ENCODE results near the gene TSPAN2. TPM values are rescaled to one million over a fixed set of nuclear protein-coding genes. Genes with fewer than 3 reads are reported as not detected.

The TSPAN2 gene
- total and polyA plus RNA-seq, 4 donors = 0.13 to 1.5 (median 0.30) TPM

- Histone ChIP-seq H3K36me3 (ENCODE audit: control insufficient read depth in 4 of 4, insufficient read depth in 3 of 4, low read depth in 1 of 4, low read length in 3 of 4) (no peaks in the 10 kb centered on the region), H3K27ac (ENCODE audit: low read depth in 1 of 2, low read length in 2 of 2) (no peak overlapping the region), H3K4me1 (ENCODE audit: control insufficient read depth in 4 of 4, insufficient read depth in 4 of 4, low read length in 3 of 4) (no peaks in the 10 kb centered on the region), H3K9me3 (ENCODE audit: control insufficient read depth in 4 of 4, low read length in 3 of 4) (peaks cover 2 to 12% (median 6%) of the 10 kb centered on the region in 4 donors), H3K4me3 (ENCODE audit: low read depth in 1 of 3, low read length in 3 of 3) (no peak overlapping the region), H3K27me3 (ENCODE audit: control insufficient read depth in 4 of 4, insufficient read depth in 4 of 4, low read length in 3 of 4) (peaks cover 0 to 9% (median 0%) of the 10 kb centered on the region in 4 donors), H3K9ac (ENCODE audit: low read depth in 1 of 2, low read length in 2 of 2) (no peak overlapping the region)
- 94% methylated on average over 4 of the region's 4 CpGs for WGBS
- no peak for DNase-seq (ENCODE audit: low spot score)
- TF ChIP-seq MAX (IDR thresholded peaks at IDR 0.05) = no peak
- no peak for TF ChIP-seq JUND (IDR thresholded peaks at IDR 0.05)
- TF ChIP-seq RXRA (IDR thresholded peaks at IDR 0.05) = no peak
- TF ChIP-seq CTCF (IDR thresholded peaks at IDR 0.05; ENCODE audit: low read depth, low read length, missing input control) = no peak
- TF ChIP-seq YY1 (IDR thresholded peaks at IDR 0.05) = no peak
- TF ChIP-seq ATF3 (IDR thresholded peaks at IDR 0.05) = no peak
- TF ChIP-seq ZBTB33 (IDR thresholded peaks at IDR 0.05) = no peak
- no peak for TF ChIP-seq EGR1 (IDR thresholded peaks at IDR 0.05; ENCODE audit: low read depth in 2 of 2)
- TF ChIP-seq GABPA (IDR thresholded peaks at IDR 0.05 in 1 of 2, conservative IDR thresholded peaks at IDR 0.05 in 1 of 2) = no peak
- TF ChIP-seq FOXA2 (IDR thresholded peaks at IDR 0.05) = no peak
- TF ChIP-seq NR2F2 (IDR thresholded peaks at IDR 0.05) = no peak
- TF ChIP-seq SP1 (IDR thresholded peaks at IDR 0.05) = no peak
- TF ChIP-seq FOXA1 (IDR thresholded peaks at IDR 0.05) = no peak
- no peak for TF ChIP-seq HNF4A (conservative IDR thresholded peaks at IDR 0.05)
- TF ChIP-seq RAD21 (IDR thresholded peaks at IDR 0.05) = no peak
- no peak for TF ChIP-seq REST (IDR thresholded peaks at IDR 0.05)
- no peak for TF ChIP-seq HNF4G (IDR thresholded peaks at IDR 0.05)
- no peak for TF ChIP-seq TAF1 (conservative IDR thresholded peaks at IDR 0.05)
These were observed 29.3 kb upstream of the TSPAN2 start for GRCh38 chr1:115118611-115119010.

Measured in liver (tissue), 9 donors.